GM18507 (cell line): ENCODE measurements around the gene RIMOC1.

Source experiments
- DNase-seq: peaks from one replicate; pipeline ENCODE4 v3.0.0; 2011; ENCODE audit warnings: low read depth; ENCODE audit not compliant: insufficient read length; ENCODE audit errors: extremely low spot score
- FAIRE-seq: peaks from 2 replicates; lab custom pipeline; 2011; peaks lifted over from hg19 to GRCh38; lab: Jason Lieb, UNC

The RIMOC1 gene

DNA sequence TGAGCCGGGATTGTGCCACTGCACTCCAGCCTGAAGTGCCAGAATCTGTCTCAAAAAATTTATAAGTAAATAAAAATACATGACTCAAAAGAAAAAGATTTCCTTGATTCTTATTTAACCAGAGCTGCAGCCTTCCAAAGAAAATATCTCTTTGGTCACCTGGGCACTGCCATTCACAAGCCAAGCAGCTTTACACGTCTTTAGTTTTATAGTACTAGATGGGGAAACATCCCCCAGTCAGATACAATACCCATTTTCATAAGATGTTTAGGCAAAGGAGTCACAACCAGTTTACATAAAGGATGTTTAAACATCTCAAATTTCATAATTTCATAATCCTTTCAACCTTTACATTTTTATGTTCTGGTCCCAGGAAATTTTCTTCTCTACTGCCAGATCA, 20.2 kb upstream of the RIMOC1 start:
- DNase-seq (no peak), FAIRE-seq (no peak)

DNA sequence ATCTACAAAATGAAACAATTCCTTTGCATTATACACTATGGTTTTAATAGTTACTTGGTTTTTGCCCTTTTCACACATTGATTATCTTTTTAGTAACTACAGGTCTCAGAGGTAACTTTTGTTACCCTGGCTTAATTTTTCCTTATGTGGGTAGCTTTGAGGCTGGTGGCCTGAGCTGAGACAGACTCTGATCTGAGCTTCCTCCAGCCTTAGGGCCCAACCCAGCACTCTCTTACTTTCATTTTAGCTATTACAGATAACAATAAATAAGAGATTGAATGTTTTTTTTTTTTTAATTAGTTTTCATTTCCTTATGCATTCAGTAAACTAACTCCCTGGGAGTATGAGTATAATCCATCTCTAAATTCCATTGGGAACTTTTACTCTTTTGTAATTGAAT, 18.9 kb upstream of the RIMOC1 start:
- no peak for DNase-seq
- no peak for FAIRE-seq

DNA sequence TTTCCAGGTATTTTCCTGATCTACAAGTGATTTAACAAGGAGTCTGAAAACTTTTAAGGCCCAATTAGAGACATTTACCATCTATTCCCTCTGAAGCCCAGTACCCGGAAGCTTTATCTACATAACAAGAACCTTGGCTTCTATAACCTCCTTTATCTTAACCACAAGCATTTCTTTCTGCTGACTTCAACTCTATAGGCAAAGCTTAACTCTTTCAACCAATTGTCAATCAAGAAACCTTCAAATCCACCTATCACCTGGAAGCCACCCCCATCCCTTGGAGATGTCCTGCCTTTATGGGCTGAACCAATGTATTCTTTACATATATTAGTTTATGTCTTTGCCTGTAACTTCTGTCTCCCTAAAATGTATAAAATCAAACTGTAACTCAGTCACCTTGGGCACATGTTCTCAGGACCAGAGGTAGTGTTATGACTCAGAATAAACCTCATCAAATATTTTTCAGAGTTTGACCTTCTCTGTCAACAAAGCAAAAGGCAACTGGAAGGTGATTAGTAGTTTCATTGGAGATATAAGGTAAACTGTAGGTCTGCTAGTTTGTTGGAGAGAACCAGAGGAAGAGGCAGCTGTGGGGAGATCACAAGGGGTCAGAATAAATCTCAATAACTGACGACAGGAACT, 13.0 kb upstream of the RIMOC1 start:
- DNase-seq (no peak), FAIRE-seq (no peak)

DNA sequence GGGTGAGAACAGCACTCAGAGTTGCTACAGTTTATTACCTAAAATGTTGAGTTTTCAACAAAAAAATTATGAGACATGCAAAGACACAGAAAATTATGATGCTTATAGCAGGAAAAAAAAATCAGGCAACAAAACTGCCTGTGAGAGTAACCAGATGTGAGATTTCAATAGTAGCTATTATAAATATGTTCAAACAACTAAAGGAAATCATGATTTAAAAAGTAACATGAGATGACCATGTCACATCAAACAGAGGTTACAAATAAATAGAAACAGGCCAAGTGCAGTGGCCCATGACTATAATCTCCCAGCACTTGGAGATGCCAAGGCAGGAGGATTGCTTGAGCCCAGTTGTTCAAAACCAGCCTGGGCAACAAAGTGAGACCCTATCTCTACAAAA, 12.1 kb upstream of the RIMOC1 start:
- no peak for DNase-seq
- no peak for FAIRE-seq

DNA sequence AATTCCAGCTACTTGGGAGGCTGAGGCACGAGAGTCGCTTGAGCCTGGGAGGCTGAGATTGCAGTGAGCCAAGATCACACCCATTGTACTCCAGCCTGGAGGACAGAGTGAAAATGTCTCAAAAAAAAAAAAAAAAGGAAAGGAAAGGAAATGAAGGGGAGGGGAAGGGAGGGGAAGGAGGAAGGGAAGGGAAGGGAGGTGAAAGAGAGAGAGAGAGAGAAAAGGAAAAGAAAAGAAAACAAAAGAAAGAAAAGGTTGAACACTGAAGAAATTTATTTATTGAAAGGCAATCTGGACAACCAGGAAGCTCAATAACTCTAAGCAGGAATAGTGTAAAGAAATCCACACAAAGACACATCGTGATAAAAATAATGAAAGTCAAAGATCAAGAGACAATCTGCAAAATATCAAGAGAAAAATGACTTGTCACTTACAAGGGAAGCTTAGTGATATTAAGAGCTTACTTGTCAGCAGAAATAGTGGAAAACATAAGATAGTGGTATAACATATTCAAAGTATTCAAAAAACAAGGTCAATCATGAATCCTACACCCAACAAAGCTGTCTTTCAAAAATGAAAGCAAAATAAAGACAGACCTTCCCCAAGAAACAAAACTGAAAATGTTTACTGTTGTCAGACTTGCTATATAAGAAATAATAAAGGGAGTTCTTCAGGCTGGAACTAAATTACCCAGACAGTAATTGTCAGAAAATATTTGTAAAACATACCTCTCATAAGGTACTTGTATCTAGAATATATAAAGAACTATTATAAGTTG, 10.9 kb upstream of the RIMOC1 start:
- peak; percentile 62 for FAIRE-seq
- DNase-seq = no peak

DNA sequence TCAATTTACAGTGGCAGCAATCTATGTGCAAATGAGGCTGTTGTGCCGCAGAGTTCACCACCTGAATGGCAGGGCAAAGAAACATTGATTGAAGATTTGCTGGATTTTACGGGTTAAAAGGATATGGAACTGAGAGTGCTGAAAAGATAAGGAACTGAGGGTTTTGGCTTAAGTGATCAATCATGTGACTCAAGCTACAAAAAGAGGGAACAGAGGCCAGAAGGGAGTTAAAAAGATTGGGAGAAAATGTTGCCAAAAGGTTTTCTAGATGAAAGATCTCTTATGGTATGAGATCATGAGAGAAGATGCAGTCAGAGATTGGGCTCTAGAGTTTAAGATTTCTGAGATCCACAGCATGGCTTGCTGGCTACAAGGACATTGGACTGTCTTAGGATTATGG, 7.9 kb upstream of the RIMOC1 start:
- no peak for DNase-seq
- no peak for FAIRE-seq

DNA sequence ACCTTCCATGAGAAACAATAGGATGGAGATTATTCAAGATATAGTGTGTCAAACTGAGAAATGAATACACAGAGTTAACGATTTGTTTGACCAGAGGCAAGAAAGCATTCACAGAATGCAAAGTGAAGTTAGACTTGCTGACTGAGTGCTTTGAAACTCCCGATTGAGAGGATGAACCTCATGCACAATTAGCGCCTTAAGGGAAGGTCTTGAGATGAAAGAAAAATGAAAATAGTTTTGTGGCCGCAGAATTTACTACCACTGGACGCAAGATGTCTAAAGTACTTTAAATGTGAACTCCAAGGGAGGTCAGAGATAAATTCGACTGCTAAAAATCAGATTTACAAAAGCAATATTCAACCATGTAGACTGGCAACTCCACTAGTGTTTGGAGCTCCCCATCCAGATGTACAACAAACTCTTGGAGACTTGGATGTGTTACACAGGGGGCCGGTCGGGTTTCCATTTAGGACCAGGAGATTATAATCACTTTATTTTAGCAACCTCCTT, 707 bp upstream of the RIMOC1 start:
- no peak for DNase-seq
- no peak for FAIRE-seq

DNA sequence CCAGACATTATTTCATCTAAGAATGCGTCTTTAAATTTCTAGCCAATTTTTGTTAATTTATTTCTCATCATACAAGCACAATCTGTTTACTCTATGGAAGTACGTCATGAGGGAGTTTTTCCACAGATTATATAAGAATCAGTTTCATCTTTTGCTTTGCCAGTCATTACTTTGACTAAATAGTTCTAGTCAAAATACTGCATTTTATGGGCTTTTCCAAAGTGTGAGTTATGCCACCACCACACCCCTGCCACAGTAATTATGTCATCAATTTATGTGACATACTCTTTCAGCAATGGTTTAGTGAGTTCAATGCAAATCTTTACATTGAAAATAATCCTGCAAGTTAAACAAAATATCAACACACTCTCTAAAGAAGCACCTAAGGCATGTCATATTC, 2.0 kb downstream of the RIMOC1 start:
- DNase-seq (no peak), FAIRE-seq (no peak)

DNA sequence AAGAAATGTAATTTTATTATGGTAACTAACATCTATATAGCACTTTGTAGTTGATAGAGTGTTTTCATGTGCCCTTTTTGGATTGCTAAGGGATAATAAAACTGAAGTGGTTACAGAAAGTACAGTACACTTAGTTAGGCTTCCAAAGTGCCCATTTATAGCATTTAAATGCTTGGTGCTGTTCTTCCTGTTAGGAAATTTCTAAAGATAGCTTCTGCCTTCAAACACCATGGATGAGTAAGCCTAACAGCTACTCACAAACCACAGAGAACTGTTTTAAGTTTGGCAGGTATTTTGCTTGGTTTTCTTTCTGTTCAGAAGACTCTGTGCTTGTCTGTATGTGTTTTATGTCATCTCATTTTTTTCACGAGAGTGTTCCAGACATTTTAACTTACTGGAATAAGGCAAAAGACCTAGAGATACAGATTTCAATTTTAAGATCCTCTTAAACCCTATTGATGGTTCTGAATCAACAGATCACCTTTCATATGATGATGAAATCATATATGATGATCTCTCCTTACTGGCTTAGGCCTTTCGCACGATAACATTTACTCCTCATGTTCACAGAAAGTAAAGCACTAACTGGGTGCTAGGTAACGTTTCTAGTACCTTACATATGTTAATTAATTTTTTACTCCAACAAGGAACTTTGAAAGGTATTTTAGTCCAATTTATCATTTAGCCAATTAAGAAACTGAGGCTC, 4.4 kb downstream of the RIMOC1 start:
- FAIRE-seq (no peak), DNase-seq (no peak)

DNA sequence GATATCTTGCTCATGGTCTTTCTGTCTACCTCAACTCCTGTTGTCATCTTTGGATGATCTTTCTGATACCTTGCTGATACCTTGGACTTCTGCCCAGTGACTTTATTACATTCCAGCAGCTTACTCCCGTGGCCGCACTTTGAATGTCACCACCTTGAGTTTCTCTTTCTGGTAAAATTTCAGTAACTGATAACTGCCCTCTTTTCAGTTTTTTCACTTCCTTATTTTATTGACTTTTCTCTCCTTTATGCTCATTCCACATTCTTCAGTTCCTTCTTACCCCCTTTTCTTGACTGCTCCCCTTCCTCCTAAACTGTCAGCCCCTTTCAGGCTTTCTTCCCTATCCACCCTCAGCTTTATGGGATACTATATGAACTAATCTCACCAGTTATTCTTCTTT, 14.0 kb downstream of the RIMOC1 start:
- DNase-seq (no peak), FAIRE-seq (peak; percentile 71)

DNA sequence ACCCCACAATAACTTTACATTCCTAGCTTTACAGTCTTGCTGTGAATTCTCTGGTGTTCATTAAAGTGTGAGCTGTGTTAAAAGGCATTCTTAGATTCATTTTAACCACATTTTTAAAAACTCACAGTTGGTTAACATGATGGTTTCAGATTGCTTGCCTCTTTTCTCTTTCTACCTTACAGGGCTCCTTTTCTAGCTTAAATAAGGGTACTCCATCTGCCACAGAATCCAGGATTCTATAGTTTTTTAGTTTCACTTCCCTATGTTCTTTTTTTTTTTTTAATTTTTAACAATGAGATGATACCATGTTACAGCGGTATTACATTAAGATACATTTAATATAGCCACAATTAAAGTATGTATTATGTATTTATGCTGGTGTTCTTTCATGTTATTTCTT, 17.0 kb downstream of the RIMOC1 start:
- no peak for DNase-seq
- FAIRE-seq = no peak

DNA sequence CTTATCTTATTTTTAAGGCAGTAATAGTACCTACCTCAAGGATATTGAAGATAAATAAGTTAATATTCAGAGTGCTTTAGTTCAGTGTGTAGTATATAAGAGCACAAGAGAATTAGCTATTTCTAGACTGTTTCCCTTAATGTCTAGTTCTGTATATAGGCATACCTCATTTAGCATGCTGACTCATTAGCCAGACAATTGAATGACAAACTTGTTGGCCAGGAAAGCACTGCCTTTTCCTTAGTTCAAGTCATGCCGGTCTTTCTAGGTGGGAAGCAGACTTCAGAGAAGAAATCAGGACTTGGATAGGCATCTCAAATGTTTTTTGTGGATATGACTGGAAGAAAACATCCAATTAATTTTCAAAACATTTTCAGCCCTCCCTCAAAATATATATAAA, 17.7 kb downstream of the RIMOC1 start:
- no peak for DNase-seq

DNA sequence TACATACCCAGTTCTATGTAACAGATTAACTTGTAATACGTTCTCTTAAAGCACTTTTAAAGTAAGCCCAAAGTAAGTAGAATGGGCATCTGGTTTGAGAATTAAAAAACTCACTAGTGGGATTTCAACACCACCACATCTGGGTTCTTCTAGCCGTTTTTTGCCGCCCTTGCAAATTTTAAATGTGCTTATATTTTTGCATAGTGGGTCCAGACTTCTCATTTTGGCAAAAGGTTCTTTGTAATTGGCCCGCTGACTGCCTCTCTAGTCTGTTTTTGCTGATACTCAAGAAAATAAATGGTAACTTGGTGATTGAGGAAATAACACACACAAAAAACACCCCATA, 20.4 kb downstream of the RIMOC1 start:
- DNase-seq (no peak), FAIRE-seq (no peak)

More for the DNA sequence above, 17.7 kb downstream of the RIMOC1 start:
- FAIRE-seq = no peak

DNA sequence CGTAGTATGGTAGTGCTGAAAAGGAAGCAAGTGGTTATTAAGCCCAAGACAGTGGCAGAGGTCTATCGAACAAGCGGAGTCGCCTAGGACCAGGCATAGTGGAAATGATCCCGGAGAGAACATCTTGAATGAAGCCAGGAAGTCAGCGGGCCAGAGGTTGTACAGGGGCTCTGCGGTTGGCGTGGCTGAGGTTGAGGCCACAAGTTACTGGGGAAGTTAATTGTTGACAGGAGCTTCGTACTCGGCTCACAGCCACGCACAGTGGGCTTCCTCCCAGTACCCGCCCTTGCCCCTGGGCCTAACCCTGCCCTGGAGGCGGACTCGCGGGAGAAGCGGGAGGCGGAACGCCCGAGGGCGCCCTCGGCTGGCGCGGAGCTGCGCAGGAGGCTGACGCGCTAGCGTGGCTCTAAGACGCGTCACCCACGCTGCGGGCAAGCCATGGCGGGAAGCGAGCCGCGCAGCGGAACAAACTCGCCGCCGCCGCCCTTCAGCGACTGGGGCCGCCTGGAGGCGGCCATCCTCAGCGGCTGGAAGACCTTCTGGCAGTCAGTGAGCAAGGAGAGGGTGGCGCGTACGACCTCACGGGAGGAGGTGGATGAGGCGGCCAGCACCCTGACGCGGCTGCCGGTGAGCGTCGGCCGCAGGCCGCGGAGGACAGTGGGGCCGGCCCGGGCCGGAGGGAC, 20.9 kb downstream of the RIMOC1 start, which contains the start of gene FBXO4:
FBXO4 (plus strand) TSS at position 410 of the 683 bp plus-strand sequence; CDS start at position 439, 29 bp downstream.
- DNase-seq (peak; percentile 64), FAIRE-seq (peak; percentile 88)

DNA sequence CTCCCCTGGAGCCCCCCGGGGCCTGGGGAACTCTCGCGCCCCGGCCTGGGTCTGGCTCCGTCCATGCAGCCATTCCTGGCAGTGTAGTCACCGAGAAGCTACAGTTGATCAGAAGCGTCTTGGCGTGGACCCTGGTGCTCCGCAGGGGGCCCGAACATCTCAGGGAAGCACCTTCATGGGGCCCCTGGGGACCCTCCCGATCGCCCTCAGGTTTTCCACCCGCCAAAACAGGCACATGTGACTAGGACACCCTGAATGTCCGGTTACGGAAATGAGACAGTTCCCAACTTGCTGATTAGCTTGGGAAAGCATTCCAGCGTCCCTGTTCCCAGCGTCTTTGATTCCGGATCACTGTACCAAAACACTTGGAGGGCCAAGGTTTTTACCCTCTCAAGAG, 21.4 kb downstream of the RIMOC1 start:
- FAIRE-seq (no peak), DNase-seq (no peak)

DNA sequence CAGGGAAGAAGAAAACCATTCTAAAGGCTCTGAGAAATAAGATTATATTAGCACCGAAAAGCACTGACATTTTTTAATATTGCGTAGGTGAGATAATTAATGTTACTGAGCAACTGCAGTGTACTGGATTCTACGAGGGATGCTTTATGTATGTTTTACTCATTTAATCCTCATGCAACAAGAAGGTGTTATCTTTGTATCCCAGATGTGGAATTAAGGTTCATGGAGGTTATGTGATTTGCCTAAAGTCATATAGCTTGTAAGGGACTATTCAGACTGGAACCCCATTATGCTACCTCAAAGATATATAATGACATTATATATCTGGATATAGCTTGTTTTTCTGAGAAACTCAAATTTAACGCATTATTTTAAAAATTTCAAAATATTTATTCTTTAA, 23.5 kb downstream of the RIMOC1 start:
- FAIRE-seq (no peak), DNase-seq (no peak)

DNA sequence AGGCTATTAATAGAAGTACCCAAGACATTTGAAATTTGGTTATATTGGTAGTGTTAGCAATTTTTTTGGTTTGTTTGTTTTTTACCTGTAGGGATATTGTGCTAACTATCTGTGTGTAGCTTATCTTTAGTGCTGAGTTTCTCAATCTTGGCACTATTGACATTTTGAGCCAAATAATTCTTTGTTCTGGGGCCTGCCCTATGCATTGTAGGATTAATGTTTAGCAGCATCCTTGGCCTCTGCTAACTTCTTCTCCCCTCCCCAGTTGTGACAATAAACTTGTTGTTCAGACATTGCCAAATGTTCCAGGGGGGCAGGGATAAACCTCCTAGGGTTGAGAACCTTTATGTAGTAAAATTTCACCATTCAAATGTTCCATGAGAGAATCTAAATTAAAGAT, 24.9 kb downstream of the RIMOC1 start:
- no peak for DNase-seq
- FAIRE-seq = no peak

DNA sequence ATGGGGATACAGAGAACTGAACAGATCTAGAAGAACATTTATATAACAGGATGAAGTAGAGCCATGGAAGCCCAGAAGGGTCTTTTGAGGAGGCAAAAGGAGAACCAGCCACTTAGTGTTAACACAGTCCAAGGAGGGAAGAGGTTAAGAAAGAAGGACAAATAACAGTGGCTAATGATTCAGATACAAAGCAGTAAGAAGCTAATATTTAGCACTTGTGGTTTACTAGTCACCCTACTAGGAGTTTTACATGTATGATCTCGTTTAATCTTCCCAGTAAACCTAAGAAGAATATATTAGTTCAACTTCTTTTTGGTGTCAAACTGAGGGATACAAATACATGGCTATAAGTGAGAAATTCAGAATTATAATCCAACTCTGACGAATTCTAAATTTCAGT, 28.6 kb downstream of the RIMOC1 start:
- FAIRE-seq (no peak), DNase-seq (no peak)

DNA sequence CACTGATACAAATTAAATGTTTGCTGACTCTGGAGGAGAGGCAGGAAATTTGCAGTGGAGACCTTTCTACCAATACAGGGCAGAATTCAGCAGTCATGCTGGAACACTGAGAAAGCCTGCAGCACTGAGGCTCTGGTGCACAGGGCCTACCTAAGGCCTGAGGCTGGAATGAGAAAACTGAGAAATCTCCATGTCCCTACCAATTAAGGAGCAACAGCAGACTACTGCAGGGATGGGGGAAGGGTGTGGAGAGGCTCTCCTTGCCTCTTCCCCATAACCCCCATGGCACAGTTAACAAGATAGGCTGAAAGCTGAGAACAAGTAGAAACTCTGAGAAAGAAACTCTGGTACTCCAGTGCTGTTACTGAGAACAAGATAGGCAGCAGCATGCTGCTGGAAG, 31.4 kb downstream of the RIMOC1 start:
- DNase-seq (no peak), FAIRE-seq (no peak)

DNA sequence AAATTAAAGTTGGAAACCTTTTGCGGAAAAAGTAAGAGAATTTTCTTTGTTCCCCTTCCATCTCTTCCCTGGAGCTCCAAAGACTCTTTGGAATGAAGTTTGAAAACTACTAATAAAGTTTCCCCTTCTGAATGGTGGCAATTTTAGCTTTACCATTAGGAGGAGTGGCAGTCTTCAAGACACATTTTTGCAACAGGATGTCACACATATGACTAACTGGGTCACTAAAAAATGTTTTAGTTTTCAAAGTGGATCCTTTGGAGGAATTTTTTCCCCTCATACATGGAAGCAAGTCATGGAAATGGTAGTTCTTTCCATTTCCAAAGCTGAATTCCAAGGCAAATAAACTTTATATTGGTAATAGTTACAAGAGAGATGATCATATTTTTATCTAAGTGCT, 36.5 kb downstream of the RIMOC1 start:
- FAIRE-seq (no peak), DNase-seq (no peak)
